Fibroblast of peridontal ligament (primary cell): ENCODE measurements around the gene RAP1GAP.

Experiments
- DNase-seq: peaks from one replicate; pipeline ENCODE4 v3.0.0-alpha.2; 2010; ENCODE audit errors: extremely low read depth

RAP1GAP gene

GRCh38 chr1:21669258-21670058 lies at the start of gene RAP1GAP:
Gene RAP1GAP, minus strand, starts transcription at chr1:21669357. Its CDS starts 49,325 bp downstream, at chr1:21620032.
- no peak for DNase-seq

GRCh38 chr1:21716169-21716568 lies 47.0 kb upstream of the RAP1GAP start:
- no peak for DNase-seq

GRCh38 chr1:21707891-21708290 lies 38.7 kb upstream of the RAP1GAP start:
- no peak for DNase-seq

- DNase-seq: peak; percentile 10
Observed at GRCh38 chr1:21707086-21707840, 38.1 kb upstream of the RAP1GAP start.

GRCh38 chr1:21706151-21706835 lies 37.1 kb upstream of the RAP1GAP start:
- DNase-seq: peak; percentile 71

GRCh38 chr1:21705303-21705980 lies 36.3 kb upstream of the RAP1GAP start:
- DNase-seq: no peak

- peak; percentile 24 for DNase-seq
Observed at GRCh38 chr1:21704145-21704544, 35.0 kb upstream of the RAP1GAP start.

- peak; percentile 89 for DNase-seq
Observed at GRCh38 chr1:21703318-21703963, 34.3 kb upstream of the RAP1GAP start.

GRCh38 chr1:21702780-21703179 lies 33.6 kb upstream of the RAP1GAP start:
- no peak for DNase-seq

GRCh38 chr1:21701401-21701800 lies 32.2 kb upstream of the RAP1GAP start:
- DNase-seq: no peak

- DNase-seq: no peak
Observed at GRCh38 chr1:21700094-21700493, 30.9 kb upstream of the RAP1GAP start.

GRCh38 chr1:21696931-21697330 lies 27.8 kb upstream of the RAP1GAP start:
- DNase-seq: peak; percentile 34

- peak; percentile 26 for DNase-seq
Observed at GRCh38 chr1:21693732-21694131, 24.6 kb upstream of the RAP1GAP start.

GRCh38 chr1:21691739-21692138 lies 22.6 kb upstream of the RAP1GAP start:
- DNase-seq: no peak

- DNase-seq: no peak
Observed at GRCh38 chr1:21689661-21690372, 20.7 kb upstream of the RAP1GAP start.

- no peak for DNase-seq
Observed at GRCh38 chr1:21687081-21687529, 17.9 kb upstream of the RAP1GAP start.

GRCh38 chr1:21685946-21686678 lies 17.0 kb upstream of the RAP1GAP start:
- no peak for DNase-seq

- no peak for DNase-seq
Observed at GRCh38 chr1:21681426-21681825, 12.3 kb upstream of the RAP1GAP start.

- DNase-seq: peak; percentile 49
Observed at GRCh38 chr1:21680918-21681317, 11.8 kb upstream of the RAP1GAP start.

- DNase-seq: no peak
Observed at GRCh38 chr1:21680381-21680780, 11.2 kb upstream of the RAP1GAP start.
